ENCODE results near the gene PLCB1.
"Not testable (repeated sequence)": the region's sequence is repeated elsewhere in the genome, so short reads cannot be mapped to it uniquely, and the experiment has no call there.

Gene PLCB1

DNA sequence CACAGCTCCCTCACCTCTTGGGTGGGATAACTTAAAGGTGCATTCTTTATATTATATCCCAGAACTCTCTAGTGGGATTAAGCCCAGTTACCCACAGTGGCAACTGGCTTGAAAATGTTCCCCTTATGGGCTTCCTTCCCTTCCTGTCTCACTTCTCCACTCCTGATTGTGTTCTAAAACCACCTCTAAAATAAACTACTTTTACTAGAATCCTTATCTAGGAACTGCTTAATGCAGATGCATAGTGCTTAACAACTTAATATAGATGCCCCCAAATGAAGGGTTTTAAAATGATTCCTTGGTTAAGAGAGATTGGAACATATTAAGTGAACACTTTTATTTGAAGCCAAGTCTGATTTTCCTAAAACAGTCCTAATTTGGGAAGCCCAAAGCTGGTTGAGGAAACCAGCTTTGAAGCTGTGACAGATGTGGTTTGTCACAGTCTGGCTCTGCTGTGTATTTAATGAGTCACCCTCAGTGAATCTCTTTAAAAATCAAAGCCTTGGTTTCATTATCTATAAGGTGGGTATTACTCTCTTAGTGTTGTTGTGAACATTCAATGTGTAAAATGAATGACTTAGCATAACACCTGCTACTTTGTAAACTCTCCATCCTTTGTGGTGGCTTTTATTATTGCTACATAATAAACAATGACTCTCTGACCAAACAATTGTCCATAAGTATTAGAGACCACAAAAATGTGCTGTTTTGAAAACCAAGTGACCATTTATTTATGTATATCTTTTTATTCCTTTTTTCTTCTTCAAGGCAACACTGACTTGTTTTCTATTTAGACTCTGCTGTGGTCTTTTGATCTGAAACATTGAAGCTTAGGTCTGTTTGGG is 24.4 kb downstream of the PLCB1 start:
- TF ChIP-seq, protein P1, sequence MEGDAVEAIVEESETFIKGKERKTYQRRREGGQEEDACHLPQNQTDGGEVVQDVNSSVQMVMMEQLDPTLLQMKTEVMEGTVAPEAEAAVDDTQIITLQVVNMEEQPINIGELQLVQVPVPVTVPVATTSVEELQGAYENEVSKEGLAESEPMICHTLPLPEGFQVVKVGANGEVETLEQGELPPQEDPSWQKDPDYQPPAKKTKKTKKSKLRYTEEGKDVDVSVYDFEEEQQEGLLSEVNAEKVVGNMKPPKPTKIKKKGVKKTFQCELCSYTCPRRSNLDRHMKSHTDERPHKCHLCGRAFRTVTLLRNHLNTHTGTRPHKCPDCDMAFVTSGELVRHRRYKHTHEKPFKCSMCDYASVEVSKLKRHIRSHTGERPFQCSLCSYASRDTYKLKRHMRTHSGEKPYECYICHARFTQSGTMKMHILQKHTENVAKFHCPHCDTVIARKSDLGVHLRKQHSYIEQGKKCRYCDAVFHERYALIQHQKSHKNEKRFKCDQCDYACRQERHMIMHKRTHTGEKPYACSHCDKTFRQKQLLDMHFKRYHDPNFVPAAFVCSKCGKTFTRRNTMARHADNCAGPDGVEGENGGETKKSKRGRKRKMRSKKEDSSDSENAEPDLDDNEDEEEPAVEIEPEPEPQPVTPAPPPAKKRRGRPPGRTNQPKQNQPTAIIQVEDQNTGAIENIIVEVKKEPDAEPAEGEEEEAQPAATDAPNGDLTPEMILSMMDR (conservative IDR thresholded peaks at IDR 0.05) = no peak
- no peak for TF ChIP-seq ZFX (IDR thresholded peaks at IDR 0.05)
- no peak overlapping the region for H3K27ac ChIP-seq

DNA sequence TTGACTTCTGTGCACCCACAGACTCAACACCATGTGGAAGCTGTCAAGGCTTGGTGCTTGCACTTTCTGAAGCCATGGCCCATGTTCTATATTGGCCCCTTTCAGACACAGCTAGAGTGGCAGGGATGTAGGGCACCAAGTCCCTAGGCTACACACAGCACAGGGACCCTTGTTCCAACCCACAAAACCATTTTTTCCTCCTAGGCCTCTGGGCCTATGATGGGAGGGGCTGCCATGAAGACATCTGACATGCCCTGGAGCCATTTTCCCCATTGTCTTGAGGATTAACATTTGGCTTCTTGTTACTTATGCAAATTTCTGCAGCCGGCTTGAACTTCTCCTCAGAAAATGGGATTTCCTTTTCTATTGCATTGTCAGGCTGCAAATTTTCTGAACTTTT is 27.2 kb downstream of the PLCB1 start:
- H3K27ac ChIP-seq = not testable (repeated sequence)

DNA sequence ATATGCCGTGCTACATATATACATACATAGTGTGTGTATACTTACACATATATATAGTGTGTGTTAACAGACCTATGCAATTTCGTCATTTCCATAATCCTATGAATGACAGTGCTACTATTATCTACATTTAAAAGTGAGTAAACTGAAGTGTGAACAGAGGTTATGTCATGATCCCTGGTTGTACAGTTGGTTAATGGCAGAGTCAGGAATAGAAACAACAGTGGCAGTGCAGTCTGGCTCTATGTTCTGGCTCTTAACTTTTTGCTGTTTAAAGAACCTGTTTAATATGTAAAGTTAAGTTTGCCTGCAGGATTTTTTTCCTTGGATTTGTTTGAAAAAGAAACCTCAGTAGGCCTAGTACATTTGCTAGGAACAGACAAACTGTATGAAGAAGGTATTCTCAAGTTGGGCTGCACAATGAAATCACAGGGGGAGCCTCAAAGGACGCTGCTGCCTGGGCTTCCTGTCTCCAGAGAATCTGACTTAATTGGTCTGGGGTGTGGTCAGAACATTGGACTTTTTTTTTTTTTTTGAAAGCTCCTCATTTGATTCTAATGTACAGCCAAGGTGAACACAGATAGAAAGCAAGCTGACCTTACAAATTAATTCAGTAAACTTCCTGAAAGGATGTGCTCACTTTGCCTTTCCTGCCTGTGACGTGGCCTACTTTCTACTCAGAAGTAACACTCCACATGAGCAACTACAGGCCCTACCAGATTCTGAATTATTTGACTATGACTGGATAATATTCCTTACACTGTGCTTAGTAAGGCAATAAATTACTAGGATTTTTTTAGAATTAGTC is 29.4 kb downstream of the PLCB1 start:
- no peak overlapping the region for H3K27ac ChIP-seq
- TF ChIP-seq, protein P1 (conservative IDR thresholded peaks at IDR 0.05) = no peak
- no peak for TF ChIP-seq ZFX (IDR thresholded peaks at IDR 0.05)

DNA sequence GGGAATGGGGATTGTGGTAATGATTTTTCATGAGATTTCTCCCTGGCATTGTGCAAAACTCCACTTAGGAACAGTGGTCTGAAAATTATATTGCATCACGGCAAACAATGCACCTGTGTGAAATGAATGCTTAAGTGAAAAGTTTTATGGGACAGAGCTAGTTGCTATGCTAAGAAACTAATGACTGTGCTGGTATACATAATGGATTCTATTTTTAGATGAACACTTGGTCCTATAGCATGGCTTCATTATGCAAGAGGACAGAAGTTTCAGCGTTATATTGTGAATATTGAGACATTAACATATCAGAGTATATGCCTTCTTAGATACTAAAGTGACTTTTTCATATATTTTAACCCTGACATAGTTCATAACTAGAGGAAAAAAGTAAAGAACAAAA is 30.5 kb downstream of the PLCB1 start:
- TF ChIP-seq, protein P1 (conservative IDR thresholded peaks at IDR 0.05) = no peak
- TF ChIP-seq ZFX (IDR thresholded peaks at IDR 0.05) = no peak

DNA sequence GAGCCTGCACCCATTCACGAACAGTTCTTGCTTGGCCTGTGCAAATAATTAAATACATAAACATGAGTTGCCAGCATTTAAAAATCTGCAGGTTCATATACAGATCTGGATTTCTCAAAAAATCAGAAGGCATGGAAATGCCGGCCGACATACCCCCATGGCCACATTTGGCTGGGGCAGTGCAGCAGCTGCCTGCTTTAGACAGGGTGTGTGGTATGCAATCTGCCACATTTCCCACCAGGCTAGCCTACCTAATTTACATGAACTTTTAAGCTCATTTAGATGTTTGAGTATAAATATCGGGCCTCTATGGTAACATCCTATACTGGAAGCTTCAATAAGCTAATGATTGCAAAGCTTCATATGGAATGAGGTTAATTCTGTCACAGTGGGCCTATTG is 31.5 kb downstream of the PLCB1 start:
- TF ChIP-seq ZFX (IDR thresholded peaks at IDR 0.05) = no peak
- TF ChIP-seq, protein P1 (conservative IDR thresholded peaks at IDR 0.05) = no peak
- H3K27ac ChIP-seq = no peak overlapping the region

More for the DNA sequence above, 30.5 kb downstream of the PLCB1 start:
- no peak overlapping the region for H3K27ac ChIP-seq

DNA sequence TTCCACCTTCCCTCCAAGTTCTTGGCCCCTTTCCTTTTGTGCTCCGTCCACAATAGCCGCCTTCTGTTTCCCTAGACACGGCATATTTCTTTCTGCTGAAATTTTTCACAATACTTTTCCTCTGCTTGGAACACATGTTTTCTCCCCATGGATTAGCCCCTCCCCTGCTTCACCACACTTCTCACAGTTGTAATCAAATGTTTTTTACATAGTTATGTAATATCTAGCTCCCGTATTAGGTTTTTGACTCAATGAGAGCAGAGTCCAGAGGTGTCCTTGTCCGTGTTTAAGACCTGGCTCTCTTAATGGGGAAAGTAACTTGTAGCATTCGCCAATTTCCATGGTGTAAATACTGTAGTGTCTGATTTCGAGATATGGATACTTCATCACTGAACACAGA is 34.7 kb downstream of the PLCB1 start:
- no peak for TF ChIP-seq ZFX (IDR thresholded peaks at IDR 0.05)
- TF ChIP-seq, protein P1 (conservative IDR thresholded peaks at IDR 0.05) = no peak
- no peak overlapping the region for H3K27ac ChIP-seq

DNA sequence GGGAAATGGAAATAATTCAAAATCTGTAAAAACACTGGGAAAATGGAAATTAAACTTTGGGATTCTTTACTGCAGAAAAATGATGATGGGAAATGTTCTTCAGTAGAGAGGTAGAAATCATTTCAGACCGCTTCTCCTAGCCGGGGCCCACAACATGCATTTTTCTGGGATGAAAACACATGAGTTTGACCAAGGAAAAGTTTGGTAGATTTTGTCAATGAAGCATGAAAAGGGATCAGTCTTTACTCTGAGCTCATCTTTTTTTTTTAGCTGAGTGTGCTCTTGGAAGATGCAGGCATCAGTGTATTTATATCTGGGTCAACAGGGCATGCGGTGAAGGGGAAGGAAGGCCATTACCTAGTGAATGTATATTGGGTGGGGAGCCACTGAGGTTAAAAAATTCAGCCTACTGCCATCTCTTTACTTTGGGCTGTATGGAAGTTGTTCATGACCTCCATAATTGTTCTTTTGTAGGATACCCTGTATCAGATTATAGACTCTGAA is 36.8 kb downstream of the PLCB1 start:
- TF ChIP-seq, protein P1 (conservative IDR thresholded peaks at IDR 0.05) = no peak
- no peak for TF ChIP-seq ZFX (IDR thresholded peaks at IDR 0.05)

More for the DNA sequence above, 36.8 kb downstream of the PLCB1 start:
- no peak overlapping the region for H3K27ac ChIP-seq
